Right hindlimb (tissue), 1 donor: Measurements from ENCODE around the gene PUM1.
"Not testable (repeated sequence)": the region's sequence is repeated elsewhere in the genome, so short reads cannot be mapped to it uniquely, and the experiment has no call there.

Source experiments
- DNase-seq: peaks from one replicate; pipeline ENCODE4 v3.0.0-alpha.2; 2018

Gene PUM1

GRCh38 chr1:31062867-31063380, 2.6 kb downstream of the PUM1 start:
- no peak for DNase-seq

- DNase-seq, result not testable (repeated sequence)
Observed at GRCh38 chr1:31062162-31062866, 3.2 kb downstream of the PUM1 start.

- no peak for DNase-seq
Observed at GRCh38 chr1:31058012-31058411, 7.5 kb downstream of the PUM1 start.

GRCh38 chr1:31055953-31056352, 9.6 kb downstream of the PUM1 start:
- no peak for DNase-seq

- no peak for DNase-seq
Observed at GRCh38 chr1:31055501-31055900, 10.0 kb downstream of the PUM1 start.

GRCh38 chr1:31054958-31055481, 10.5 kb downstream of the PUM1 start:
- no peak for DNase-seq

GRCh38 chr1:31054349-31054748, 11.2 kb downstream of the PUM1 start:
- DNase-seq, result no peak

- not testable (repeated sequence) for DNase-seq
Observed at GRCh38 chr1:31052613-31053012, 12.9 kb downstream of the PUM1 start.

GRCh38 chr1:31051611-31052010, 13.9 kb downstream of the PUM1 start:
- no peak for DNase-seq

GRCh38 chr1:31047507-31047906, 18.0 kb downstream of the PUM1 start:
- DNase-seq, result not testable (repeated sequence)

GRCh38 chr1:31043631-31044030, 21.9 kb downstream of the PUM1 start:
- no peak for DNase-seq

GRCh38 chr1:31042656-31043055, 22.9 kb downstream of the PUM1 start:
- no peak for DNase-seq

GRCh38 chr1:31041529-31041928, 24.0 kb downstream of the PUM1 start:
- no peak for DNase-seq

GRCh38 chr1:31040038-31040437, 25.5 kb downstream of the PUM1 start:
- DNase-seq, result no peak

- not testable (repeated sequence) for DNase-seq
Observed at GRCh38 chr1:31038935-31039334, 26.6 kb downstream of the PUM1 start.

GRCh38 chr1:31038360-31038759, 27.2 kb downstream of the PUM1 start:
- no peak for DNase-seq

GRCh38 chr1:31036749-31037500, 28.6 kb downstream of the PUM1 start:
- no peak for DNase-seq

- no peak for DNase-seq
Observed at GRCh38 chr1:31033598-31033997, 31.9 kb downstream of the PUM1 start.

- DNase-seq, result no peak
Observed at GRCh38 chr1:31032266-31032665, 33.3 kb downstream of the PUM1 start.

GRCh38 chr1:31031330-31032143, 34.0 kb downstream of the PUM1 start:
- no peak for DNase-seq

- no peak for DNase-seq
Observed at GRCh38 chr1:31029026-31029425, 36.5 kb downstream of the PUM1 start.

GRCh38 chr1:31027693-31028526, 37.6 kb downstream of the PUM1 start:
- DNase-seq, result no peak
